KOPT-K1 (cell line): ENCODE measurements around the gene PLXNC1.

ENCODE experiments used
- H3K27ac ChIP-seq: fragments of 200-600 bp; sonication (generic); 2 replicates; pipeline ENCODE4 v1.5.1; 2016; ENCODE audit warnings: antibody characterized with exemption, mild to moderate bottlenecking, low read depth, low read length; ENCODE audit not compliant: poor library complexity, severe bottlenecking
- H3K36me3 ChIP-seq: fragments of 200-600 bp; sonication (generic); 2 replicates; pipeline ENCODE4 v1.5.1; 2017; ENCODE audit warnings: antibody characterized with exemption, mild to moderate bottlenecking, low read length, moderate library complexity; ENCODE audit not compliant: insufficient read depth
- H3K9me3 ChIP-seq: fragments of 200-600 bp; sonication (generic); 2 replicates; pipeline ENCODE4 v1.5.1; 2017; ENCODE audit warnings: antibody characterized with exemption, low read length, mild to moderate bottlenecking; ENCODE audit not compliant: insufficient read depth, poor library complexity, severe bottlenecking

The PLXNC1 gene

GRCh38 chr12:94191811-94192210 is 43.4 kb downstream of the PLXNC1 start:
- Histone ChIP-seq H3K9me3 (no peaks in the 10 kb centered on the region), H3K27ac (no peak overlapping the region), H3K36me3 (no peaks in the 10 kb centered on the region)

- H3K27ac ChIP-seq = no peak overlapping the region
- no peaks in the 10 kb centered on the region for H3K9me3 ChIP-seq
- H3K36me3 ChIP-seq = no peaks in the 10 kb centered on the region
Measured at GRCh38 chr12:94192506-94192905, 44.1 kb downstream of the PLXNC1 start.

- Histone ChIP-seq H3K36me3 (no peaks in the 10 kb centered on the region), H3K27ac (no peak overlapping the region), H3K9me3 (no peaks in the 10 kb centered on the region)
Measured at GRCh38 chr12:94193168-94193567, 44.8 kb downstream of the PLXNC1 start.

GRCh38 chr12:94195483-94195882 is 47.1 kb downstream of the PLXNC1 start:
- Histone ChIP-seq H3K9me3 (no peaks in the 10 kb centered on the region), H3K36me3 (no peaks in the 10 kb centered on the region), H3K27ac (no peak overlapping the region)

- Histone ChIP-seq H3K9me3 (no peaks in the 10 kb centered on the region), H3K36me3 (no peaks in the 10 kb centered on the region), H3K27ac (no peak overlapping the region)
Measured at GRCh38 chr12:94198469-94198868, 50.1 kb downstream of the PLXNC1 start.

- Histone ChIP-seq H3K36me3 (no peaks in the 10 kb centered on the region), H3K9me3 (no peaks in the 10 kb centered on the region), H3K27ac (no peak overlapping the region)
Measured at GRCh38 chr12:94198872-94199271, 50.5 kb downstream of the PLXNC1 start.

GRCh38 chr12:94200069-94200468 is 51.7 kb downstream of the PLXNC1 start:
- H3K27ac ChIP-seq = no peak overlapping the region
- H3K9me3 ChIP-seq = no peaks in the 10 kb centered on the region
- H3K36me3 ChIP-seq = no peaks in the 10 kb centered on the region

GRCh38 chr12:94200695-94201094 is 52.3 kb downstream of the PLXNC1 start:
- no peaks in the 10 kb centered on the region for H3K9me3 ChIP-seq
- H3K27ac ChIP-seq = no peak overlapping the region
- H3K36me3 ChIP-seq = no peaks in the 10 kb centered on the region

- no peaks in the 10 kb centered on the region for H3K9me3 ChIP-seq
- no peak overlapping the region for H3K27ac ChIP-seq
- no peaks in the 10 kb centered on the region for H3K36me3 ChIP-seq
Measured at GRCh38 chr12:94202245-94203180, 54.1 kb downstream of the PLXNC1 start.

GRCh38 chr12:94203181-94203546 is 54.8 kb downstream of the PLXNC1 start:
- H3K27ac ChIP-seq = no peak overlapping the region
- H3K36me3 ChIP-seq = no peaks in the 10 kb centered on the region

GRCh38 chr12:94203796-94204195 is 55.4 kb downstream of the PLXNC1 start:
- no peak overlapping the region for H3K27ac ChIP-seq
- H3K9me3 ChIP-seq = no peaks in the 10 kb centered on the region
- no peaks in the 10 kb centered on the region for H3K36me3 ChIP-seq

More at GRCh38 chr12:94203181-94203546, 54.8 kb downstream of the PLXNC1 start:
- H3K9me3 ChIP-seq = no peaks in the 10 kb centered on the region

- Histone ChIP-seq H3K27ac (no peak overlapping the region), H3K36me3 (no peaks in the 10 kb centered on the region), H3K9me3 (no peaks in the 10 kb centered on the region)
Measured at GRCh38 chr12:94204499-94205247, 56.3 kb downstream of the PLXNC1 start.

- Histone ChIP-seq H3K9me3 (no peaks in the 10 kb centered on the region), H3K36me3 (no peaks in the 10 kb centered on the region), H3K27ac (no peak overlapping the region)
Measured at GRCh38 chr12:94205822-94206221, 57.4 kb downstream of the PLXNC1 start.

- H3K27ac ChIP-seq = no peak overlapping the region
- no peaks in the 10 kb centered on the region for H3K9me3 ChIP-seq
Measured at GRCh38 chr12:94206886-94207285, 58.5 kb downstream of the PLXNC1 start.

GRCh38 chr12:94207467-94207848 is 59.1 kb downstream of the PLXNC1 start:
- H3K36me3 ChIP-seq = no peaks in the 10 kb centered on the region
- no peak overlapping the region for H3K27ac ChIP-seq
- H3K9me3 ChIP-seq = no peaks in the 10 kb centered on the region

More at GRCh38 chr12:94206886-94207285, 58.5 kb downstream of the PLXNC1 start:
- no peaks in the 10 kb centered on the region for H3K36me3 ChIP-seq
